ENCODE data around the gene PRR29.
A peak's percentile ranks its signal among the peaks of the same experiment; 100 is the strongest.

Gene PRR29

GRCh38 chr17:63995626-63996025 is 2.5 kb upstream of the PRR29 start:
- Histone ChIP-seq H3K4ac (ENCODE audit: low read depth, low read length) (no peak overlapping the region), H3K4me3 (ENCODE audit: low read length) (no peak overlapping the region), H2BK5ac (ENCODE audit: low read length) (no peak overlapping the region), H3K9ac (ENCODE audit: low read length) (no peak overlapping the region), H2BK15ac (replicated peaks; ENCODE audit: low read depth) (no peak overlapping the region), H3K4me2 (ENCODE audit: low read length) (no peak overlapping the region), H3K4me1 (ENCODE audit: control insufficient read depth, low read depth, low read length) (no peaks in the 10 kb centered on the region), H3K23ac (ENCODE audit: low read length) (no peak overlapping the region), H3K36me3 (ENCODE audit: control insufficient read depth, insufficient read depth, low read length) (no peaks in the 10 kb centered on the region), H3K18ac (ENCODE audit: low read length) (no peak overlapping the region), H3K27me3 (ENCODE audit: insufficient read depth, low read length, poor library complexity) (no peaks in the 10 kb centered on the region), H2AK5ac (ENCODE audit: low read length) (no peak overlapping the region), H3K27ac (ENCODE audit: low read depth, low read length) (no peak overlapping the region), H3K56ac (ENCODE audit: low read length) (no peak overlapping the region), H2BK120ac (ENCODE audit: low read depth, low read length) (no peak overlapping the region), H4K8ac (ENCODE audit: low read depth, low read length) (no peak overlapping the region), H3K79me1 (ENCODE audit: low read length) (no peaks in the 10 kb centered on the region), H4K5ac (ENCODE audit: low read length) (no peak overlapping the region), H3K79me2 (ENCODE audit: control insufficient read depth, insufficient read depth, low read length) (no peaks in the 10 kb centered on the region)
- WGBS (ENCODE audit: extremely low coverage, insufficient coverage, low lambda C conversion rate): no CpG with 5 or more reads among the region's 5 CpGs
- DNase-seq: no peak

GRCh38 chr17:63996430-63997182 is 1.5 kb upstream of the PRR29 start:
- no peaks in the 10 kb centered on the region for H3K4me1 ChIP-seq (ENCODE audit: control insufficient read depth, low read depth, low read length)
- H3K4me3 ChIP-seq (ENCODE audit: low read length): no peak overlapping the region
- H3K27ac ChIP-seq (ENCODE audit: low read depth, low read length): no peak overlapping the region
- no peak overlapping the region for H2AK5ac ChIP-seq (ENCODE audit: low read length)
- no peak overlapping the region for H3K56ac ChIP-seq (ENCODE audit: low read length)
- no peak overlapping the region for H2BK5ac ChIP-seq (ENCODE audit: low read length)
- no peak overlapping the region for H3K4ac ChIP-seq (ENCODE audit: low read depth, low read length)
- H2BK15ac ChIP-seq (replicated peaks; ENCODE audit: low read depth): no peak overlapping the region
- no peak for DNase-seq
- WGBS (ENCODE audit: extremely low coverage, insufficient coverage, low lambda C conversion rate): no CpG with 5 or more reads among the region's 11 CpGs
- H3K18ac ChIP-seq (ENCODE audit: low read length): no peak overlapping the region
- H3K36me3 ChIP-seq (ENCODE audit: control insufficient read depth, insufficient read depth, low read length): no peaks in the 10 kb centered on the region
- H2BK120ac ChIP-seq (ENCODE audit: low read depth, low read length): no peak overlapping the region
- no peak overlapping the region for H3K23ac ChIP-seq (ENCODE audit: low read length)
- no peak overlapping the region for H4K5ac ChIP-seq (ENCODE audit: low read length)
- H3K9ac ChIP-seq (ENCODE audit: low read length): no peak overlapping the region
- no peaks in the 10 kb centered on the region for H3K79me2 ChIP-seq (ENCODE audit: control insufficient read depth, insufficient read depth, low read length)
- no peak overlapping the region for H4K8ac ChIP-seq (ENCODE audit: low read depth, low read length)
- no peaks in the 10 kb centered on the region for H3K27me3 ChIP-seq (ENCODE audit: insufficient read depth, low read length, poor library complexity)
- no peak overlapping the region for H3K4me2 ChIP-seq (ENCODE audit: low read length)
- no peaks in the 10 kb centered on the region for H3K79me1 ChIP-seq (ENCODE audit: low read length)

GRCh38 chr17:63997341-63998048 is 656 bp upstream of the PRR29 start:
- Histone ChIP-seq H4K5ac (ENCODE audit: low read length) (no peak overlapping the region), H3K36me3 (ENCODE audit: control insufficient read depth, insufficient read depth, low read length) (no peaks in the 10 kb centered on the region), H2BK5ac (ENCODE audit: low read length) (no peak overlapping the region), H4K8ac (ENCODE audit: low read depth, low read length) (no peak overlapping the region), H2BK15ac (replicated peaks; ENCODE audit: low read depth) (no peak overlapping the region), H3K4me2 (ENCODE audit: low read length) (peak overlapping the region; percentile 95), H3K27me3 (ENCODE audit: insufficient read depth, low read length, poor library complexity) (no peaks in the 10 kb centered on the region), H3K4ac (ENCODE audit: low read depth, low read length) (no peak overlapping the region), H3K56ac (ENCODE audit: low read length) (peak overlapping the region; percentile 82), H3K9ac (ENCODE audit: low read length) (peak overlapping the region; percentile 59), H3K79me2 (ENCODE audit: control insufficient read depth, insufficient read depth, low read length) (no peaks in the 10 kb centered on the region), H2BK120ac (ENCODE audit: low read depth, low read length) (no peak overlapping the region), H3K23ac (ENCODE audit: low read length) (no peak overlapping the region), H3K79me1 (ENCODE audit: low read length) (no peaks in the 10 kb centered on the region), H3K4me3 (ENCODE audit: low read length) (peak overlapping the region; percentile 72), H2AK5ac (ENCODE audit: low read length) (no peak overlapping the region), H3K4me1 (ENCODE audit: control insufficient read depth, low read depth, low read length) (no peaks in the 10 kb centered on the region), H3K27ac (ENCODE audit: low read depth, low read length) (no peak overlapping the region), H3K18ac (ENCODE audit: low read length) (no peak overlapping the region)
- no CpG with 5 or more reads among the region's 19 CpGs for WGBS (ENCODE audit: extremely low coverage, insufficient coverage, low lambda C conversion rate)
- peak; percentile 54 for DNase-seq

GRCh38 chr17:63998721-63999679 is 849 bp downstream of the PRR29 start:
- peak overlapping the region; percentile 66 for H3K23ac ChIP-seq (ENCODE audit: low read length)
- H3K9ac ChIP-seq (ENCODE audit: low read length): peak overlapping the region; percentile 76
- DNase-seq: no peak
- H3K36me3 ChIP-seq (ENCODE audit: control insufficient read depth, insufficient read depth, low read length): no peaks in the 10 kb centered on the region
- no peak overlapping the region for H2BK120ac ChIP-seq (ENCODE audit: low read depth, low read length)
- no peak overlapping the region for H2AK5ac ChIP-seq (ENCODE audit: low read length)
- H3K4me2 ChIP-seq (ENCODE audit: low read length): peak overlapping the region; percentile 61
- H3K56ac ChIP-seq (ENCODE audit: low read length): peak overlapping the region; percentile 85
- H3K27me3 ChIP-seq (ENCODE audit: insufficient read depth, low read length, poor library complexity): no peaks in the 10 kb centered on the region
- no peaks in the 10 kb centered on the region for H3K79me1 ChIP-seq (ENCODE audit: low read length)
- H2BK15ac ChIP-seq (replicated peaks; ENCODE audit: low read depth): no peak overlapping the region
- peak overlapping the region; percentile 80 for H3K4me3 ChIP-seq (ENCODE audit: low read length)
- H4K5ac ChIP-seq (ENCODE audit: low read length): no peak overlapping the region
- WGBS (ENCODE audit: extremely low coverage, insufficient coverage, low lambda C conversion rate): no CpG with 5 or more reads among the region's 33 CpGs
- H3K18ac ChIP-seq (ENCODE audit: low read length): no peak overlapping the region
- H3K4ac ChIP-seq (ENCODE audit: low read depth, low read length): no peak overlapping the region
- H4K8ac ChIP-seq (ENCODE audit: low read depth, low read length): no peak overlapping the region
- H2BK5ac ChIP-seq (ENCODE audit: low read length): no peak overlapping the region
- H3K4me1 ChIP-seq (ENCODE audit: control insufficient read depth, low read depth, low read length): no peaks in the 10 kb centered on the region
- no peaks in the 10 kb centered on the region for H3K79me2 ChIP-seq (ENCODE audit: control insufficient read depth, insufficient read depth, low read length)
- no peak overlapping the region for H3K27ac ChIP-seq (ENCODE audit: low read depth, low read length)

- Histone ChIP-seq H2BK120ac (ENCODE audit: low read depth, low read length) (no peak overlapping the region), H3K79me2 (ENCODE audit: control insufficient read depth, insufficient read depth, low read length) (no peaks in the 10 kb centered on the region), H3K18ac (ENCODE audit: low read length) (no peak overlapping the region), H4K8ac (ENCODE audit: low read depth, low read length) (no peak overlapping the region), H4K5ac (ENCODE audit: low read length) (no peak overlapping the region), H3K9ac (ENCODE audit: low read length) (no peak overlapping the region), H3K4ac (ENCODE audit: low read depth, low read length) (no peak overlapping the region), H3K4me3 (ENCODE audit: low read length) (no peak overlapping the region), H3K79me1 (ENCODE audit: low read length) (no peaks in the 10 kb centered on the region), H2AK5ac (ENCODE audit: low read length) (no peak overlapping the region), H2BK15ac (replicated peaks; ENCODE audit: low read depth) (no peak overlapping the region), H3K27ac (ENCODE audit: low read depth, low read length) (no peak overlapping the region), H2BK5ac (ENCODE audit: low read length) (no peak overlapping the region), H3K27me3 (ENCODE audit: insufficient read depth, low read length, poor library complexity) (no peaks in the 10 kb centered on the region), H3K36me3 (ENCODE audit: control insufficient read depth, insufficient read depth, low read length) (no peaks in the 10 kb centered on the region), H3K56ac (ENCODE audit: low read length) (no peak overlapping the region), H3K23ac (ENCODE audit: low read length) (peak overlapping the region; percentile 45), H3K4me2 (ENCODE audit: low read length) (no peak overlapping the region), H3K4me1 (ENCODE audit: control insufficient read depth, low read depth, low read length) (no peaks in the 10 kb centered on the region)
- DNase-seq: no peak
- no CpG with 5 or more reads among the region's 25 CpGs for WGBS (ENCODE audit: extremely low coverage, insufficient coverage, low lambda C conversion rate)
These were observed 1.8 kb downstream of the PRR29 start for GRCh38 chr17:63999680-64000531.

Data from mesendoderm (in vitro differentiated cells).